Embryonic facial prominence (tissue), 1 donor: Measurements from ENCODE around the gene PGM2L1.
"Not testable (repeated sequence)": the region's sequence is repeated elsewhere in the genome, so short reads cannot be mapped to it uniquely, and the experiment has no call there.

Experiments used
- DNase-seq: peaks from one replicate; pipeline ENCODE4 v3.0.0-alpha.2; 2016; ENCODE audit errors: extremely low spot score

Gene PGM2L1

GRCh38 chr11:74400606-74401005, 2.4 kb upstream of the PGM2L1 start:
- no peak for DNase-seq

DNA sequence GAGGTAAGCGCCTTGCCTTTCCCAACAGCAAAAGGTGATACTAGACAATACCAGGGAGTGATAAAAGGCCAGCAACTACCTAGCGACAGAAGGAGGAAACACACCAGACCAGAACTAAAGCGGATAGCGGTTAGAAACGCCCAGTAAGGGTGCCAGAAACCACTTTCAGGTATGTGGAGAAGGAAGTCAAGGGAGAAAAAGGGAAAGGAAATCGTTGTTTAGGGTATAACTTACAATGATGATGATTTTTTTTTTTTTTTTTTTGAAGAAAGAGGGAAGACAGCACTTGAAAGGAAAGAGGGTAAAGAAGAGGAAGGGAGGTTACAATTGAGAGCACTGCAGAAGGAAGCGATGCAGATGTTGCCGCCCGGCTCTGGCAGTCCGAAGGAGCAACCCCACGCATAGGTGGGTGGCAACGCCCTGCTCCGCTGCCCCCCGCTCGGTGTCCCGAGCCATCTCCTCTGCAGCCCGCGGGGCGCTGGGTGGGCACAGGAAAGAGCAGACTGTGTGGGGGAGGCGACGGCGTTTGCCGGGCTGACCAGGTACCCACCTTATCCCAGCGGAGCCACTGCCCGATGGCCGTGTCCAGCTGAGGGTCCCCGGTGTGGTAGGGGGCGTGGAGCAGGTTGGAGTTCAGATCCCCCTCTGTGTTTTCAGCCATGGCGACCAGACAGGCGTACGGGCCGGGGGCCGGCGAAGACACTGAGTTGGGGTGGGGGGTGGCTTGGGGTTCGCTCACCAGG, 561 bp downstream of the PGM2L1 start:
- no peak for DNase-seq

DNA sequence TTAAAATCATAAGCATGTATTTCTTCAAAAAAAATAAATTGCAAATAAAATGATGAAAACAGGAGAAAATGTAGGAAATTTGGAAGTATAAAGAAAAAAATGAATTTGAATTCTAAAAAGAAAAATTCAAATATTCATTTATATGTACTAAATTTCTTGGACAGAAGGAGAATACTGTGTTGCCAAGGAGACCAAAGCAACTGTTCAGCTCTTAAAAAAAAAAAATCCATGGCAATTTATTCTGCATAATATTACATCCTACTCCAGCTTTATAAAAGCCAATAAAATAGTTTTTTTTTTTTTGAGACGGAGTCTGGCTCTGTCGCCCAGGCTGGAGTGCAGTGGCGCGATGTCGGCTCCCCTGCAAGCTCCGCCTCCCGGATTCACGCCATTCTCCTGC, 6.0 kb downstream of the PGM2L1 start:
- no peak for DNase-seq

- DNase-seq = no peak
Measured at GRCh38 chr11:74391193-74391592, 7.0 kb downstream of the PGM2L1 start.

DNA sequence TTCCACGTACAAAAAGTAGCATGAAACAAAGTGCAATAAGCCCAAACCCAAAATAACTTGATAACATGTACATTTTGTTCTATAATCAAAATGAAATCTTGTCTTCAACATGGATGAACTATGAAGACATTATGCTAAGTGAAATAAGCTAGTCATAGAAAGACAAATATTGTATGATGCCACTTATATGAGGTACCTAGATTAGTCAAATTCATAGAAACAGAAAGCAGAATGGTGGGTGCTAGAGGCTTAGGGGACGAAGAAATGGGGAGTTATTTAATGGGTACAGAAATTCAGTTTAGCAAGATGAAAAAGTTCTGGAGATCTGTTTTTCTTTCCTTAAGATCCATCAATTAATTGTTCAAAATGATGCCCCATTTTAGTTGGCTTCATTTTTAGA, 7.5 kb downstream of the PGM2L1 start:
- DNase-seq = no peak

GRCh38 chr11:74388678-74389327, 9.4 kb downstream of the PGM2L1 start:
- DNase-seq = no peak

DNA sequence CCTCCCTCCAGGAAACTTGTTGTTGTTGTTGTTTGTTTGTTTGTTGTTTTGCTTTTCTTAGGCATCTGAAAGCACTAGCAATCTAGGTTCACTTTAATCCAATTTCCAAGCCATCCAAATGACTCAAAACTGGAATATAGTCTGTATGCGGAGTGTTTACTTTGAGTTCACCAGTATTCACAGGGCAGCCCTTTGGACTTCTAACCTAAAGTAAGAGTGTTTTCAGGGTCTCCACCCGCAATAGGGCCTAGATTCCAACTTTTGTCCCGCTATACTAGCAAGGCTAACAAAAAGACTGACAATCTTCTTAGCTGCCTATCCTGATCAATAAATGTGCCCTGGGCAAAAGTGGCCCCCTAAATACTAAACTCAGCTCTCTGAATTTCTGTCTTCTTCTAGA, 13.6 kb downstream of the PGM2L1 start:
- DNase-seq = no peak

DNA sequence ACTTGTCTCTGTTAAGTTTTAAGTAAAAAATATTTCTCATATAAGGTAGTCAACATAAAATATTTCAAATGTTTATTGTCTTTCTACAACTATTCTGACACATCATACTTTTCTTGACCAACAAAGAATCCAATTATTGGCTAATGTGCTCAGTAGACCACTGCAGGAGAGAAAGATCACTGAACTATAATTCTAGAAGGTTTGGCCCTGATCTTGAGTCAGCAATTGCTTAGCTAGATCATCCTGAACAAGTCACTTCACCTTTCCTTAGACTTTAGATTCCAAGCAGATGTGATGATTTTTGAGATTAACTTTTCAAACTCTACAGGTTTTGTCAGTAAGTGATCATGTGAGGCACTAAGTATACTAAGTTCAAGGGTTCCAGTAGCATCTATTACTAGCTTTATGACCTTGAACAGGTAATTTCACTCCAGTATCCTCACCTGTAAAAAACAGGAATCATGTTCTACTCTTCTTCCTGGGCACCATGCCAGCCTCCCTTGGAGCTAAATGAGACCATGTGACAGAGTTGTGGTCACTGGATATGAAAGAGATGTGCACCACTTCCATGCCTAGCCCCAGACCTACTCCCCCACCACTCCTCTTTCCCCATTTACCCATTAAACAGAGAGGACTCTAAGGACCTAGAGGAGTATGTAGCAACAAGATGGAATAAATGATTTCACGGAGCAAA, 17.3 kb downstream of the PGM2L1 start:
- no peak for DNase-seq

GRCh38 chr11:74377689-74378088, 20.5 kb downstream of the PGM2L1 start:
- no peak for DNase-seq

DNA sequence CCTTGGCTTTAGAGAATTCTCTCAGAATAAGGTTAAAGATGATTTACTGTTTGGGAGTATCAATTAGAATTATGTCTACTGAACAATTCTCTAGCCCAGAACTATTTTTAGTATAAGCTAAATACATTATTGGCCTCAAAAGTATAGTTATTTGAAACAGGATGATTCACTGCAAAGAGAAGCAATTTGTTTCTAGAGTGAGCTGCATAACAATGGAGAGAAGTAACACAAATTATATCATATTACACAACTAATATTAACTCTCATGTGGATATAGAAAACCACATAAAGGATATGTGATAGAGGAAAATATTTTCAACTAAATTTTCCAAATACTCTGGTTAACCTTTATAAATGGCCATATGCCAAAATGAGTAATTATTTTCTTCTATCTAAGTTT, 24.9 kb downstream of the PGM2L1 start:
- no peak for DNase-seq

DNA sequence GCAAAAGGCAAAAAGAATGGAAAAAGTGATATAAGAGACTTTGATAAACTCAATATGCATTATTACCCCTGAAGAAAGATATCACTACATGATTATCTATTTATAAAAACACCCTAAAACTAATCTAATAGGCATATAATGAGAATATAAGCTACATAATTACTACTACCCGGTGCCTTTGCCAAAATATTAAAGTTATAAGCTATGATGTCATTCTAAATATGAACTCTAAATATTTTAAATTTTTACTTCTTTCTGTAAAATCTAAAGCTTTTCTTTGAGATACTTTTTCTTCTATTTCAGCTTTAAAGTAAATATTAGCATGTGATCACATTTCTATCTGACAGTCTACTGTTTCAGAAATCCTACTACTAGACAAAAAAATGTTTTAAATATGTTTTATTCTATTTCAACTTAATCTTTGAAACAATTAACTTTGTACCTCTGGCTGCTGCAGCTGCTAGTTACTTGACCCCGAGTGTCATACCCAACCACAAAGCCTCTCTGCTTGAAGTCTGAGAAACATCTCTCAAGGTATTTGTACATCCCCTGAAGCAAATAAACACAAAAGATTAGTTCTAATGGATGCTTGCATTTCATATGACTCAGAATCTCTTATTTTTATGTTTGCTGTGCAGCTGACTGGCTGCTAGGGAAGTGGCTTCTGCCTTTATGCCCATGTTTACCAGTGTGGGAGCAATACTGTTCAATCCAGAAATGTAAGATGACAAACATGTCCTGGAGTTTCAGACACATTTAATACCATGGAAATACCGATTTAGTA, 26.8 kb downstream of the PGM2L1 start:
- no peak for DNase-seq

- no peak for DNase-seq
Measured at GRCh38 chr11:74370123-74370522, 28.1 kb downstream of the PGM2L1 start.

DNA sequence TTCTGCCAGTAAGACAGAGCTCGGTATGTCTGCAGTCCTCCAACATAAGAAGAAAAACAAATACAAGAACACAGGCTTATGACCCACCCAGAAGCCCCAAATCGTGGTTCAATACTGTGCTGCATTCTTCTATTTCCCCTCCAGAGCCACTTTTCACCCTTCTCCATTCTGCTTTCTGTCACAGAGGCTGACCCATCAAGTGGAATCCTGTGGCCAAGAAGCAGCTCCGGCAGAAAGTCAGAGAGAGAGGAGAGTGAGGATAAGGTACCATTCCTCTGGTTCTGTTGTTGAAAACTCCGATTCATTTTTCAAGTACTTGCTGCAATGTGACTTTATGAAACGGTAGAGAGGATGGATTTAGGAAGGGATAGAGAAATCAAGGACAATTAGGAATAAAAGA, 30.4 kb downstream of the PGM2L1 start:
- no peak for DNase-seq

DNA sequence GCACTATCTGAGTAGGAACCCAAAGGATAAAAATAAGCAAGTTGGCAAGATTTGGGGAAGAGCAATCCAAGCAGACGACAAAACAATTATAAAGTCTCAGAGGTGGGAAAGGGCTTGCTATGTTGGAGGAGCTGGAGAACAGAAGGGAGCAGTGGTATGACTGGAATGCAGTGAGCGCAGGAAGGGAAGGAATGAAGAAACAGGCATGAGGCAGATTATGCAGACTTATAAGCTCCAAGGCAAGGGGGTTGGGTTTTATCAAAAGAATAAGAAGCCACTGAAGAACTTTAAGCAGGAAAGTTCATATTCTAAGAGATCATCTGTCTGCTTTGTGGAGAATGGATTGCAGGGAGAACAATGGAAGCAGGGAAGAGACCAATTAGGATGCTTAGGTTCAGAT, 31.7 kb downstream of the PGM2L1 start:
- DNase-seq = no peak

- not testable (repeated sequence) for DNase-seq
Measured at GRCh38 chr11:74365805-74366204, 32.4 kb downstream of the PGM2L1 start.

- DNase-seq = no peak
Measured at GRCh38 chr11:74357449-74357848, 40.8 kb downstream of the PGM2L1 start.

GRCh38 chr11:74355626-74356025, 42.6 kb downstream of the PGM2L1 start:
- no peak for DNase-seq

DNA sequence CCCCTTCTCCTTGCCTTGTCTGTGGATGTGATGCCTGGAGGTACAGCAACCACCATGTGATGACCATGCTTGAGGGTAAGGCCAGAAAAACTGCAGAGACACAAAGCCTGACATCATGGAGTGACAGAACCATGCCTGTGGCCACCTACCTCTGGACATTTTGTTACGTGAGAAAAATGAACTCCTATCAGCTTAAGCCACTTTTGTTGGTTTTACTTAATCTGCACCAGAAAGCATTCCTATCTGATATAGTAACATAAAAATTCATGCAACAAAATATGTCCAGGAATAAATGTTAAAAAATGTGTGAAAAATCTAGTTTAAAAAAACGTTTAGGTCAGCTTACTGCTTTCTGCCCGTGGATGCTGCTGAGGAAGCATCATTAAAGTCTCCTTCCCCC, 44.2 kb downstream of the PGM2L1 start:
- no peak for DNase-seq

DNA sequence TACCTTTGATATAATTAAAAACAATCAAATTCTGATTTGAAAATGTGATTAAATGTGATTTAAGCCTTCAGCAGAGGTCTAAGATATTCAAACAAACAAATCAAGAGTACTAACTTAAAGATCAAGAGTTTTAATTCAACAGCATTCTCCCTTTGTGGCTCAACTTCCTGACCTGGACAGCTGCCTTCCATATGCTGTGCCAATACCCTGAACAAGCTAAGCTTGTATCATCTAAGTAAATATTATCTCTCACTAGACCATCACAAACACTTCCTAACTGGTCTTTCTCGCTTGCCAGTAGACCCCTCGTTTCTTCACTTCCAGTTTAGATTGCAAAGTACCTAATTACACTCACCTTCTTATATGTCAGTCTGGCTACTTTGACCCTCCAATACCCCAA, 50.9 kb downstream of the PGM2L1 start:
- DNase-seq = no peak

- no peak for DNase-seq
Measured at GRCh38 chr11:74345420-74345819, 52.8 kb downstream of the PGM2L1 start.

GRCh38 chr11:74341921-74342320, 56.3 kb downstream of the PGM2L1 start:
- no peak for DNase-seq

DNA sequence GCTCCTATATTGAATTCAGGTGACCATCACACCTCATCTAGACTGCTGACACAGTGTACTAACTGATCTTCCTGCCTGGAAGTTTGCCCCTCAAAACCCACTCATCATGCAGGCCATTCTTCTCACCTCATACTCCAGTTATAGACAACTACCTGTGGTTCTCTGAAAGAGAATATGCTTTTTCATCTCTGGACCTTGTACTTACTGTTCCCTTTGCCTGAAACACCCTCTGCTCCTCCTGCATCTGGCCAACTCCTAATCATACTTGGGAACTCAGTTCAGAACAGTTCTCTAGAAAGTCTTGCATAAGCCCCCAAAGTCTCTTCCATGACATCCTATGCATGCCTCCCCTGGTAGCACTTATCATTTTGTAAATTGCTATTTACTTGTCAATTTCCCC, 58.6 kb downstream of the PGM2L1 start:
- no peak for DNase-seq
